GM12878 (cell line): ENCODE data around the gene UROC1. TPM values are rescaled to one million over a fixed set of nuclear protein-coding genes. Genes with fewer than 3 reads are reported as not detected.

Experiments used
- ATAC-seq: fragments of 200-7000 bp; cut with Tn5 transposase; 3 replicates; pipeline ENCODE4 v1.9.1; 2020; ENCODE audit warnings: mild to moderate bottlenecking, moderate library complexity
- BruUV-seq: library from RNA; stranded (reverse); fragments of 400-500 nt; replicated peaks from 2 replicates; lab custom pipeline; 2021; lab: Mats Ljungman, UMichigan
- CTCF ChIA-PET: fragments of 300-600 bp; sonication (Branson Sonifier 250); formaldehyde crosslinking; extraction: SDS; loops from one replicate; lab custom pipeline; 2021; ENCODE audit warnings: inconsistent platforms; lab: Yijun Ruan, JAX
- POLR2A ChIA-PET: fragments of 350-600 bp; formaldehyde crosslinking; extraction: SDS; loops from one replicate; lab custom pipeline; 2021; ENCODE audit warnings: inconsistent platforms; lab: Charles Lee
- RAD21 ChIA-PET: fragments of 300-600 bp; sonication (Branson Sonifier 250); formaldehyde crosslinking; loops from one replicate; lab custom pipeline; 2023; ENCODE audit warnings: antibody characterized with exemption; ENCODE audit not compliant: unreplicated experiment; lab: Charles Lee
- SMC1A ChIA-PET: fragments of 300-600 bp; sonication (Branson Sonifier 250); formaldehyde crosslinking; loops from one replicate; lab custom pipeline; 2023; ENCODE audit not compliant: unreplicated experiment, uncharacterized antibody; lab: Charles Lee
- DNase-seq: peaks from one replicate; pipeline ENCODE4 v3.0.0-alpha.2; 2011; ENCODE audit warnings: low read depth, low spot score
- FAIRE-seq: peaks from 3 replicates; lab custom pipeline; 2011; peaks lifted over from hg19 to GRCh38; lab: Jason Lieb, UNC
- H2AFZ ChIP-seq: 2 replicates; pipeline ENCODE4 v1.6.0; 2011; ENCODE audit warnings: low read depth, low read length, control low read depth; ENCODE audit not compliant: control insufficient read depth
- H3K27ac ChIP-seq: 2 replicates; pipeline ENCODE4 v1.5.1; 2011; ENCODE audit warnings: control low read depth; ENCODE audit not compliant: control insufficient read depth, insufficient read depth
- H3K27me3 ChIP-seq, 2 experiments: replicated peaks in 1 of 2; 2 replicates each; pipeline versions ENCODE4 v1.6.0 to v1.6.1; 2011; ENCODE audit warnings: low read length in 1 of 2; ENCODE audit not compliant: control insufficient read depth in 2 of 2, insufficient read depth in 2 of 2
- H3K36me3 ChIP-seq, 2 experiments: 2 replicates each; pipeline ENCODE4 v1.5.1; 2011; ENCODE audit warnings: low read length in 1 of 2; ENCODE audit not compliant: control insufficient read depth in 2 of 2, insufficient read depth in 2 of 2
- H3K4me1 ChIP-seq: 2 replicates; pipeline ENCODE4 v1.6.1; 2011; ENCODE audit warnings: mild to moderate bottlenecking, low read length, moderate library complexity, mixed read lengths; ENCODE audit not compliant: control insufficient read depth, insufficient read depth
- H3K4me2 ChIP-seq: 2 replicates; pipeline ENCODE4 v1.6.0; 2011; ENCODE audit warnings: control low read depth; ENCODE audit not compliant: control insufficient read depth, insufficient read depth
- H3K4me3 ChIP-seq: fragments of 200-600 bp; sonication (generic); 2 replicates; pipeline ENCODE4 v1.5.1; 2016
- H3K79me2 ChIP-seq: 2 replicates; pipeline ENCODE4 v1.6.0; 2011; ENCODE audit warnings: low read length; ENCODE audit not compliant: control insufficient read depth, insufficient read depth
- H3K9ac ChIP-seq: 2 replicates; pipeline ENCODE4 v1.8.0; 2011; ENCODE audit warnings: low read length, control low read depth, mixed read lengths; ENCODE audit not compliant: control insufficient read depth, insufficient read depth
- H3K9me3 ChIP-seq: replicated peaks from 3 replicates; pipeline ENCODE4 v1.5.1; 2011; ENCODE audit warnings: mild to moderate bottlenecking, low read length; ENCODE audit not compliant: control insufficient read depth, insufficient read depth
- H4K20me1 ChIP-seq: 2 replicates; pipeline ENCODE4 v1.6.0; 2011; ENCODE audit not compliant: control insufficient read depth, insufficient read depth
- BCL11A ChIP-seq: IDR thresholded peaks from 2 replicates; pipeline ENCODE4 v1.6.1; 2011; ENCODE audit warnings: low read depth, low read length
- FOXM1 ChIP-seq: IDR thresholded peaks from 2 replicates; pipeline ENCODE4 v1.6.1; 2012; ENCODE audit warnings: low read depth, mild to moderate bottlenecking, inconsistent platforms, low read length, moderate library complexity
- GATAD2B ChIP-seq: fragments of 450-650 bp; conservative IDR thresholded peaks from 2 replicates; pipeline ENCODE4 v1.6.1; 2017; ENCODE audit warnings: low read depth, mild to moderate bottlenecking, moderate library complexity
- HDAC6 ChIP-seq: fragments of 200-600 bp; sonication (generic); IDR thresholded peaks from one replicate; pipeline ENCODE4 v1.8.0; 2017; ENCODE audit warnings: antibody characterized with exemption; ENCODE audit not compliant: unreplicated experiment
- NBN ChIP-seq: fragments of 450-650 bp; IDR thresholded peaks from 2 replicates; pipeline ENCODE4 v1.6.1; 2016
- NFYB ChIP-seq: IDR thresholded peaks from 2 replicates; pipeline ENCODE4 v1.6.1; 2011; ENCODE audit warnings: low read depth, mild to moderate bottlenecking, low read length, improper control_type of control experiment, moderate library complexity; ENCODE audit not compliant: insufficient read depth
- SIN3A ChIP-seq: IDR thresholded peaks from 2 replicates; pipeline ENCODE4 v1.6.1; 2012; ENCODE audit warnings: low read depth, low read length, improper control_type of control experiment
- SREBF2 ChIP-seq: IDR thresholded peaks from 2 replicates; pipeline ENCODE4 v1.6.1; 2012; ENCODE audit warnings: mild to moderate bottlenecking, low read length
- TCF12 ChIP-seq: IDR thresholded peaks from 2 replicates; pipeline ENCODE4 v1.6.1; 2011; ENCODE audit warnings: low read depth, mild to moderate bottlenecking, low read length
- ZNF622 ChIP-seq: fragments of 450-650 bp; IDR thresholded peaks from 2 replicates; pipeline ENCODE4 v1.6.1; 2017; ENCODE audit warnings: mild to moderate bottlenecking, inconsistent platforms
- ZNF687 ChIP-seq: fragments of 450-650 bp; IDR thresholded peaks from 2 replicates; pipeline ENCODE4 v1.6.1; 2017; ENCODE audit warnings: mild to moderate bottlenecking, moderate library complexity
- WGBS: methylation state at CpG from one replicate; pipeline ENCODE4 v1.1.6; 2016; ENCODE audit warnings: low lambda C conversion rate; ENCODE audit not compliant: insufficient replicate concordance, insufficient coverage; ENCODE audit errors: missing lambda C conversion rate; 5-methylcytosine and 5-hydroxymethylcytosine counted together
- in situ Hi-C: fragments of 300-500 bp; cut with MboI; formaldehyde crosslinking; loops from 9 replicates; pipeline ENCODE4 v1.14.3; 2018; ENCODE audit warnings: mixed read lengths
- intact Hi-C: fragments of 100-400 bp; cut with micrococcal nuclease; formaldehyde crosslinking; loops from one replicate; pipeline ENCODE4 v1.14.2; 2022; ENCODE audit not compliant: unreplicated experiment
- polyA plus RNA-seq, 11 experiments: library from polyadenylated mRNA; depleted of rRNA in 4 of 11; unstranded in 6 of 11; stranded (reverse) in 5 of 11; fragments of >200 nt; fragmentation: Nextera tagmentation in 4 of 11; fragmentation: Illumina TruSeq in 1 of 11; extraction: Ambion mirVana in 4 of 11; extraction: Trizol in 1 of 11; gene quantifications; 1 replicate in 1 of 11; 2 replicates in 10 of 11; pipeline versions ENCODE4 v1.2.1 to v1.2.3, GENCODE V29; 2011 to 2016; ENCODE audit warnings: inconsistent platforms in 2 of 11, missing spikeins in 2 of 11, low read depth in 1 of 11
- total RNA-seq, 4 experiments: library from RNA; depleted of rRNA in 3 of 4; stranded (reverse); fragments of >200 nt in 3 of 4; fragmentation: Illumina TruSeq in 1 of 4; extraction: Trizol in 1 of 4; gene quantifications; 2 replicates each; pipeline versions ENCODE4 v1.2.1 to v1.2.3, GENCODE V29; 2013 to 2021
- TF ChIP-seq, protein P1 (sequence below): fragments of 450-650 bp; IDR thresholded peaks from 2 replicates; pipeline ENCODE4 v1.6.1; 2018; ENCODE audit warnings: borderline replicate concordance, mild to moderate bottlenecking; ENCODE audit not compliant: partially characterized antibody
- TF ChIP-seq, protein P2 (sequence below): fragments of 450-650 bp; conservative IDR thresholded peaks from 2 replicates; pipeline ENCODE4 v1.6.1; 2017; ENCODE audit warnings: mild to moderate bottlenecking, moderate library complexity
- TF ChIP-seq, protein P3 (sequence below): IDR thresholded peaks from 2 replicates; pipeline ENCODE4 v1.6.1; 2011; ENCODE audit warnings: low read depth, low read length, improper control_type of control experiment, borderline replicate concordance

UROC1 gene
- total and polyA plus RNA-seq, 10 of the 15 experiments (the other 5 are each of a cell fraction or from before 2014, with no cell fraction given): 0.04 TPM; not detected in 9

DNA sequence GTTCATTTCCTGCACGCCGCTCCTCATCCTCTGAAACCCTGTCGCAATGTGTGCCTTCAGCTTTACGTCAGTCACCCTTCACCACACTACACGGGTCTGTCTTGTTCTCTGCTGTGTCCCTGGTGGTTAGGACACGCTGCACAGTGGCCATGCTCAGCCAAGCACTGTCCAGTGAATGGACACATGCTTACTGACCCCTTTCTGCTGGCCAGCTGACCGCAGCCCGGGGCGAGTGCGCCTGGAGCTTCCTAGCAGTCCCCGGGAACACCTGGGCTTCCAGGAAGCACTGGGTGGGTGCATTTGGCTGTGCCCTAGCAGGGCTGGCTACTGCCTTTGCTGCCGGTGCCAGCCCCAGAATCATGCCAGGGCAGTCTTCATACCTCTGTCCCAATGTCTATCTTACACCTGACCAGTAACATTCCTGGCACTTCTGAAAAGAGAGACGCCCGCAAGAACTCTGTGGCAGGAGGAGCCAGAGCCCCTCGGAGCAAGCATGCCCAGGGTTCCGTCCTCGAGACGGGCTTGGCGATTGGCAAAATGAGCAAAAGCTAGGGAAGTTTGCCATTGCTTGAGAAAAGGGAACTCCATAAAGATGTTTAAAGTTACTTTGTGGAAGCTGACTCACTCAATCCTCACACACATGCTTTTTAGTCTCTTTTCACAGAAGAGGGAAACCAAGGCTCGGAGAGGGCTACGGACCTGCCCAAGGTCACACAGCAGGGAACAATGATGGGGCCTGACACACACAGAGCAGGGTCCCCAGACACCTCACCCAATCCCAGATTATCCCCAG lies 26.2 kb downstream of the UROC1 start:
- POLR2A ChIA-PET: no interaction called here
- H3K9ac ChIP-seq: no peak overlapping the region
- no peak for FAIRE-seq
- H3K9me3 ChIP-seq: no peaks in the 10 kb centered on the region
- SMC1A ChIA-PET: no interaction called here
- no peak overlapping the region for H3K4me3 ChIP-seq
- WGBS: 51% methylated on average over 21 of the region's 21 CpGs
- no peak overlapping the region for H3K27ac ChIP-seq
- no peak overlapping the region for H3K4me2 ChIP-seq
- no TSS peak for BruUV-seq
- intact Hi-C loops: no loop called here
- in situ Hi-C loops: no loop called here
- H3K4me1 ChIP-seq: no peaks in the 10 kb centered on the region
- no peak for ATAC-seq
- no peak for DNase-seq
- H3K27me3 ChIP-seq: no peaks in the 10 kb centered on the region
- H3K36me3 ChIP-seq: no peaks in the 10 kb centered on the region
- RAD21 ChIA-PET: no interaction called here
- no peaks in the 10 kb centered on the region for H3K79me2 ChIP-seq
- H2AFZ ChIP-seq: no peak overlapping the region
- H4K20me1 ChIP-seq: no peaks in the 10 kb centered on the region
- CTCF ChIA-PET: no interaction called here
- no peak for TF ChIP-seq SREBF2
- TF ChIP-seq, protein P1, sequence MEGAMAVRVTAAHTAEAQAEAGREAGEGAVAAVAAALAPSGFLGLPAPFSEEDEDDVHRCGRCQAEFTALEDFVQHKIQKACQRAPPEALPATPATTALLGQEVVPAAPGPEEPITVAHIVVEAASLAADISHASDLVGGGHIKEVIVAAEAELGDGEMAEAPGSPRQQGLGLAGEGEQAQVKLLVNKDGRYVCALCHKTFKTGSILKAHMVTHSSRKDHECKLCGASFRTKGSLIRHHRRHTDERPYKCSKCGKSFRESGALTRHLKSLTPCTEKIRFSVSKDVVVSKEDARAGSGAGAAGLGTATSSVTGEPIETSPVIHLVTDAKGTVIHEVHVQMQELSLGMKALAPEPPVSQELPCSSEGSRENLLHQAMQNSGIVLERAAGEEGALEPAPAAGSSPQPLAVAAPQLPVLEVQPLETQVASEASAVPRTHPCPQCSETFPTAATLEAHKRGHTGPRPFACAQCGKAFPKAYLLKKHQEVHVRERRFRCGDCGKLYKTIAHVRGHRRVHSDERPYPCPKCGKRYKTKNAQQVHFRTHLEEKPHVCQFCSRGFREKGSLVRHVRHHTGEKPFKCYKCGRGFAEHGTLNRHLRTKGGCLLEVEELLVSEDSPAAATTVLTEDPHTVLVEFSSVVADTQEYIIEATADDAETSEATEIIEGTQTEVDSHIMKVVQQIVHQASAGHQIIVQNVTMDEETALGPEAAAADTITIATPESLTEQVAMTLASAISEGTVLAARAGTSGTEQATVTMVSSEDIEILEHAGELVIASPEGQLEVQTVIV: no peak
- no peak for TF ChIP-seq NFYB
- TF ChIP-seq, protein P2, sequence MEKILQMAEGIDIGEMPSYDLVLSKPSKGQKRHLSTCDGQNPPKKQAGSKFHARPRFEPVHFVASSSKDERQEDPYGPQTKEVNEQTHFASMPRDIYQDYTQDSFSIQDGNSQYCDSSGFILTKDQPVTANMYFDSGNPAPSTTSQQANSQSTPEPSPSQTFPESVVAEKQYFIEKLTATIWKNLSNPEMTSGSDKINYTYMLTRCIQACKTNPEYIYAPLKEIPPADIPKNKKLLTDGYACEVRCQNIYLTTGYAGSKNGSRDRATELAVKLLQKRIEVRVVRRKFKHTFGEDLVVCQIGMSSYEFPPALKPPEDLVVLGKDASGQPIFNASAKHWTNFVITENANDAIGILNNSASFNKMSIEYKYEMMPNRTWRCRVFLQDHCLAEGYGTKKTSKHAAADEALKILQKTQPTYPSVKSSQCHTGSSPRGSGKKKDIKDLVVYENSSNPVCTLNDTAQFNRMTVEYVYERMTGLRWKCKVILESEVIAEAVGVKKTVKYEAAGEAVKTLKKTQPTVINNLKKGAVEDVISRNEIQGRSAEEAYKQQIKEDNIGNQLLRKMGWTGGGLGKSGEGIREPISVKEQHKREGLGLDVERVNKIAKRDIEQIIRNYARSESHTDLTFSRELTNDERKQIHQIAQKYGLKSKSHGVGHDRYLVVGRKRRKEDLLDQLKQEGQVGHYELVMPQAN: no peak
- no peak for TF ChIP-seq BCL11A
- TF ChIP-seq, protein P3, sequence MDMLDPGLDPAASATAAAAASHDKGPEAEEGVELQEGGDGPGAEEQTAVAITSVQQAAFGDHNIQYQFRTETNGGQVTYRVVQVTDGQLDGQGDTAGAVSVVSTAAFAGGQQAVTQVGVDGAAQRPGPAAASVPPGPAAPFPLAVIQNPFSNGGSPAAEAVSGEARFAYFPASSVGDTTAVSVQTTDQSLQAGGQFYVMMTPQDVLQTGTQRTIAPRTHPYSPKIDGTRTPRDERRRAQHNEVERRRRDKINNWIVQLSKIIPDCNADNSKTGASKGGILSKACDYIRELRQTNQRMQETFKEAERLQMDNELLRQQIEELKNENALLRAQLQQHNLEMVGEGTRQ: no peak
- no peak for TF ChIP-seq HDAC6
- TF ChIP-seq ZNF687: no peak
- no peak for TF ChIP-seq TCF12
- TF ChIP-seq ZNF622: no peak
- TF ChIP-seq NBN: no peak
- TF ChIP-seq FOXM1: no peak
- TF ChIP-seq SIN3A: no peak
- TF ChIP-seq GATAD2B: no peak
